Measurements from ENCODE around the gene CBX5.
A peak's percentile ranks its signal among the peaks of the same experiment; 100 is the strongest.
"Not testable (repeated sequence)": the region's sequence is repeated elsewhere in the genome, so short reads cannot be mapped to it uniquely, and the experiment has no call there.

Gene CBX5

DNA sequence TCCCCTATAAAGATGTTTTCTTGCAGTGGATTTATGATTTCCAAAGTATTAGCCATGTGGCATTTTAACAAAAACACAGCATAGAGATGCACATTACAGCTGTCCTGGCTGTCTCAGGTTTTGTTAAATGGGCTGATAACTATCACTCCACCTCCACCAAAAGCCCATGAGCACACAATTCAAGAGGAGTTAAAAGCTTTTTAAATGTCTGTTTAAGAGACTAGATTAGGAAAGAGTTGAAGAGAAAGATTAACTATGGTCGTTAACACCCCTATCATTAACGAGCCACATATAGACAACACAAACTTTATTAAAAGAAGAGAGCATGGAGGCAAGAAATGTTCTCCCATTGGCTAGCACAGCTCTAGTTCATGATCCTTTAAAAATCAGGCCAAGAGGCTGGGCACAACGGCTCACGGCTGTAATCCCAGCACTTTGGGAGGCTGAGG is 14.5 kb downstream of the CBX5 start:
- no peak for DNase-seq (ENCODE audit: low read depth in 2 of 2)

DNA sequence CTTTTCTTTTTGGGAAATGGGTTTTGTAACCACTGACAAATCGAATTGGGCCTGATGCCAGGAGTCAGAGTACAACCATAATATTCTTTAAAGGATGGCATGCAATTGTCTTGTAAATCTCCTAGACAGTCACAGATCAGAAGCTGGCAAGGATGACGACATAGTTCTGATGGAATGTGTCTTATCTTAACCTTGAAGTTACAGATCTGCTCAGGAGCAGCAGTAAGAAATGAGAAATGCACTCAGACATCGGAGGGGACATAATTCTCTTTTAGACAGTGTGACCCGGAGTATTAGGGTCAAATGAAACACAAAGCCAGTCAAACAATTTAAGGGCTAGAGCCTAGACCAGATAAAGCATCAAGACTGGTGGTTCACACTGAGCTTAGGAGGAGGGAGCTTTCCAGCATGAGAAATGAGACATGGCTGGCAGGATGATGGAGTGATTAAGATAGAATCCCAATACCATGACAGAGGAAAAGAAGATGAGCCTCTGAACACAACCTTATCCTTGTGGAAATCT is 17.5 kb downstream of the CBX5 start:
- DNase-seq (ENCODE audit: low read depth in 2 of 2), result no peak

DNA sequence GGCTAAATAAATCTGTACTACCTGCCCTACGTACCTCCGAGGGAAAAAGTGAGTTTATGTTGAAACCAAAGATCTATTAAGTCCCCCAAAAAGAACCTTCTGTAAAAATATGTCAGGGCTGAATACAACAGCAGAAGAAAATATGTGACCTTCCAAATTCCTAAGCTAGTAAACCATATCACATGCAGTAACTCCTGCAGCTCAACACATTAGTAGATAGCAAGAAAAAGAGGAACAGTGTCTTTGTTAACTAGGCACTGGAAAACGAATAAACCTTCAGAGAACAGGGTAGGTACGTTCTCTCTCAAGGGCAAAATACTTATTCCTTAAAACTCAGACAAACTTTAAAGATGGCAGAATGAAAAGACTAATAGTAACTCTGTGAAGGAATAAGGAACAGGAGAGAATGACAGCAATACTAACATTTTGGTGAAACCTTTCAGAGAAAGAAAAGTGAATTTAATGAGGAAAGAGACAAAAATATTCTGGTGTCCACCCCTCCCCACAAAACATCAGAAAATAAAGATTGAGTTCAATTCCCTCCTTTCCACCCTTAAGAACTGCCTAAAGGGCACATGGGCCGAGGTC is 18.0 kb downstream of the CBX5 start:
- DNase-seq (ENCODE audit: low read depth in 2 of 2), result no peak

DNA sequence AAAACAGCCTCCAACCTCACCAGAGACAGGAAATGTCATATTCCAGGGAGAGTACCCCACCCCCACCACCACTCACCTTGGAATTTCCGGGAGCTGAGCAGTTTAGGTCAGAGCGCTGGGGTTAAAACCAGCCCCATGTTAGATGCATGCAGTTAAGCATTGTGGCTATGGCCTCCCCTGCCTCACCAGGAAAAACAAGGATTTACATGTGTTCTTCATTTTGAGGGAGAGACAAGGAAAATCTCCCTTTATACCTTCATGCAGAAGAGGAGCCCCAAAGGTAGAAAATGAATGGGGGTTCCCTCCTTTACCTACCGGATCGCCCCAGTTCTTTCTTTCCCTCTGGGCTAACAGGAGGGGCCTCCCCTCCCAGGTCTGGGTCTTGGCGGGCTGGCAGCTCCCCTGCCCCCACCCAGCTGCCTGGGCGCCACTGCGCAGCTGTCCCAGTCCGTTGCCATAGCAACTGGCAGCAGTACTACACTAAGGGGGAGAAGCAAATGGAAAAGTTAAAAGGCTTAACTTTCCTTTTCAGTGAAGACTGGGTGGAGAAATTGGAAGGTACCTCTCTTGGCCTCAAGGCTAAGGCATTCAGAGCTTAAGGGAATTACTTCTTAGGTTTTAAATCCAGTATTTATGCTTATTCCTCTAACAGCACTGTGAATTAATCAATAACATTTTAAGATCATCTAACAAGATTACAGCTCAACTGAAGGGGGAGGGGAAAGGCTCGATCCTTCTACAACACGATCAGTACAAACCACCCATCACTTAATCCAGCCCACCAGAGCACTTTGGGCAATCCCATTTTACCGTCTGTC is 20.5 kb downstream of the CBX5 start:
- peak in 1 of 2 donors; percentile 18 for DNase-seq (ENCODE audit: low read depth in 2 of 2)

DNA sequence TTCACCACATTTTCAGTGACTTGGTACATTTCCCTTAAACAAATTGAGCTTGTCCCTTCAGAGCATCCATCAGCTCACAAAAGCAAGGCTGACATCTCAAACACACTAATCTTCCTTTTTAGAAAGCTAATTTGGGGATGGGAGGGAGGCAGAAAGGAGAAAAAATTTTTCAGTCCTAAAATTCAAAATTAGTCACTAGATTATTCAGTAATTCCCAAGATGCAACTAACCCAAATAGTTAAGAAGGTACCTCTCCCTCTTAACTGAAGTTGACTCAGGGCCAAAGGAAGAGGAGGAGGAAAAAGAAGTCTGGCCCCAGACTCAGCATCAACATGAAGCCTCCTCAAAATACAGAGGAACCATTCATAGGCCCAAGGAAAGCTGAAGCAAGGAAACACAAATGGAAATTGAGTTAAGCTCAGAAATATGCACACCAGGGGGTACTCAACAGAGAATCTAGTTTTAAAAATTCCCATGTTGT is 21.7 kb downstream of the CBX5 start:
- no peak for DNase-seq (ENCODE audit: low read depth in 2 of 2)

DNA sequence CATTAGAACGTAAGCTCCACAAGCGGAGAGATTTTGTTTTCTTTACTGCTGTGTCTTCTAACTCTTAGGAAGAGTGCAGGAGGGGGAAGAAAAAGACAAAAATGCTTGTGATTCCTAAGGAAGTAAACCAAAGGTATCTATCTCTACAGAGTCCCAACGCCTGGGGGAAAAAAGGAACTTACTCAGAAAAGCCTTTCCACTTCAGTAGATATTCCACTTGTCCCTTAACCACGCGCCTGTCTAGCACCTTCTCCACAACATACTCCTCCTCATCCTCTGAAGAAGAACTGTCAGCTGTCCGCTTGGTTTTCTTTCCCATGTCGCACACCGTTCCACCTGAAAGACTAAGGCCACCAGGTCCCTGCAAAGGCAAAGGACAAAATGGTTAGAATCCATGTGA is 22.6 kb downstream of the CBX5 start:
- no peak for DNase-seq (ENCODE audit: low read depth in 2 of 2)

DNA sequence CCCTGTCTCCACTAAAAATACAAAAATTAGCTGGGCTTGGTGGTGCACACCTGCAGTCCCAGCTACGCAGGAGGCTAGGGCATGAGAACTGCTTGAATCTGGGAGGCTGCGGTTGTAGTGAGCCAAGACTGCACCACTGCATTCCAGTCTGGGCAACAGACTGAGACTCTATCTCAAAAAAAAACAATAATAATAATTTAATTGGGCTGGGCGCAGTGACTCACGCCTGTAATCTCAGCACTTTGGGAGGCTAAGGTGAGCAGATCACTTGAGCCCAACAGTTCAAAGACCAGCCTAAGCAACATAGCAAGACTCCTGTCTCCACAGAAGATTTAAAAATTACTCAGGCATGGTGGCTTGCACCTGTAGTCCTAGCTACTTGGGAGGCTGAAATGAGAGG is 26.7 kb downstream of the CBX5 start:
- no peak for DNase-seq (ENCODE audit: low read depth in 2 of 2)

DNA sequence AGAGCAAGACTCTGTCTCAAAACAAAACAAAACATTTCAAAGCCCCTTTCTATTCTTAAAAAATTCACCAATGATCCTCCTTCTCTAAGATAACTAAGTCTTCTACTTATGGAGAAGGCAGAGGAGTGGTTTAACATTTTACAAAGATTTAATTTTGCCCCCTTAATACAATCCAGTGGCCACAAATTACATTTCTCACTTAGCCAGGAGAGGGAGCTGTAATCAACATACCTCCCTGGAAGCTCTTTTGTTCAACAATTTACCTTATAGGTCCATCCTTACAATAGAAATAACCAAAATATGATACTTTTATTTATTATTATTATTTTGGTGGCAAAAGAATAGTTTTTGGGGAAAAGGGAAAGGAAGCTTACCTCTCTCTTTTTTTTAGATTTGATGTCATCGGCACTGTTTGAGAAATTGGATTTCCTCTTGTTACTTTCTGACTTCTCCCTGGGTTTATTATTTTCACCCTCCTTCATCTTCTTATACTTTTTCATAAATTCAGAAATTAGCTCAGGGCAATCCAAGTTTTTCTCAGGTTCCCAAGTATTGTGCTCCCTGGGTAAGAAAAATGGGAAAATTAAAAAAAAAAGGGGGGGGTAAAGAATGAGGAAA is 28.1 kb downstream of the CBX5 start:
- no peak for DNase-seq (ENCODE audit: low read depth in 2 of 2)

DNA sequence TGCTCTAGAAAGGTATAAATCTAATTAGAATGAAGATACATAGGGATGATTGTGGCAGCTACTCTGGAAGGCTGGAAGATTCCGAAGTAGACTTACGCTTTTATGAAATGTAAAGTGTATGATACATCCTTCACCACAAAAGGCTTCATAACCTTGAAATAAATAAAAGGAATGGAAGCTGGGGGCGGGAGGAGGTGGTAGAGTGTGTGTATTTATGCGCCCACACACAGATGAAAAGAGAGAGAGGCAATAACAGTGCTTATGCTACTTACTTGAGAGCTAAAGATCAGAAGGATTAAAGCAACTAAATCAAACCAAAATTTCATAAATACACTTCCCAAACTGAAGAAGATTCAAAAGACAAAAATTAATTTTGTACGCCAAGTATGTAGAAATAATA is 30.4 kb downstream of the CBX5 start:
- no peak for DNase-seq (ENCODE audit: low read depth in 2 of 2)

DNA sequence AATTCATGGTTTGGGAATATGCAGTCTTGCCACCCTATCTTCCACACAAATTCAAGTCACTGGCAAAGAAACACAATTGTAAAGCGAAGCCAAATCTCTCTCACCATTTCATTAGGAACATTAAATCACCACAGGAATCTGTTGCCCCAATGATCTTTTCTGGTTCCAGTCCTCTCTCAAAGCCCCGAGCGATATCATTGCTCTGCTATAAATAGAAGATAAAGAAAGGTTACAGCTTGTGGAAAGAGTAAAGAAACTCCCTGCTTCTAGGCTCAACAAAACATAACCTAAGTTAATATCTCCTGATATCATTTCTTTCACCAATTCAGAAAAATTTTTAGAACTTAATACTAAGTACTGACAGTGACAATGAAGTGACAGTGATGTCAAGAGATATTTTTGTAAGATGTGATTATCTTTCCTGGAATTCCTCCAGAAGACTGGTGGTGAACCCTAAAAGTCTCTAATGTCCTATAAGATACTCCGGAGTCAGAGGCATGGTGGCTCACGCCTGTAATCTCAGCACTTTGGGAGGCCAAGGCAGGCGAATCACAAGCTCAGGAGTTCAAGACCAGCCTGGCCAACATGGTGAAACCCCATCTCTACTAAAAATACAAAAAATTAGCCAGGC is 33.8 kb downstream of the CBX5 start:
- DNase-seq (ENCODE audit: low read depth in 2 of 2), result no peak

DNA sequence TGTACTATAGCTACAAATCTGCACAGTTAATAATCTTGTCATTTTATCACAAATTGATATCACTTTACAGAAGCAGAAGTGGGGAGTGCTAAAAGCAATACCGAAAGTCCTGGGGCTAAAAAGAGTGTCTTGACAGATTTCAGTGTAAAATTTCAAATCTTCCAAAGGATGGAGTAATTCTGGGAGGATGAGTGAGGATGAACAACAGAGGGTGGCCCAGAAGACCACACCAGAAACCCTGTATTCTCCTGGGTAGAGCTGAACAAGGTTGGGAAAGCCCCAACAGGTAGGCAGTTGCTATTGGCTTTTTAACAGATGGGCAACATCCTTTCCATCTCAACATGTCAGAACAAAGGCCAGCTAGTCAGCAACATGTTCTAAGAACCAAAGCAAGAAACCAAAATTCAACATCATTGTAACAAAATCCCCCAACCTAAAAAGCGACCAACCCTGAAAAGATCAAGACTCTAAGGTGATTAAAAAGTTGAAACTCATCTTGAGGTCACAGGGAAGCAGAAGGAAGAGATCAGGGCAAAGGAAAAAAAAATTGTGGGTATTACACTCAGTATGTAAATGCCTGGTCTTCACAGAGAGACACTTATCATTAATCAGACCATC is 38.8 kb downstream of the CBX5 start:
- DNase-seq (ENCODE audit: low read depth in 2 of 2), result no peak

DNA sequence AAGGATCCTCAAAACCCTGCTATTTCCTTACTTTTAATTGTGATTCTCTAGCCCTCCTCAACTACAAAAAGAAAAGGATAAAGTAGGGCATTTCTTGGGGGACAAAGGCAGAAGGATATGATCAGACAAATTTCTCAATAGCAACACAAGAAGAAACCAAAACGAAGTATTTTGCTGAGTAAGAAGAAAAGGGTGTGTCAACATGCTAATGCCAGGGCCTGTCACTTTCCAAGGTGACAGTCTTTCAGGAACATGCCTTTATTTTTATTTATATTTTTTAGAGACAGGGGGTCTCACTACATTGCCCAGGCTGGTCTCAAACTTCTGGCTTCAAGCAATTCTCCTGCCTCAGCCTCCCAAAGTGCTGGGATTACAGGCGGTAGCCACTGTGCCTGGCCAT is 39.8 kb downstream of the CBX5 start:
- DNase-seq (ENCODE audit: low read depth in 2 of 2), result no peak

DNA sequence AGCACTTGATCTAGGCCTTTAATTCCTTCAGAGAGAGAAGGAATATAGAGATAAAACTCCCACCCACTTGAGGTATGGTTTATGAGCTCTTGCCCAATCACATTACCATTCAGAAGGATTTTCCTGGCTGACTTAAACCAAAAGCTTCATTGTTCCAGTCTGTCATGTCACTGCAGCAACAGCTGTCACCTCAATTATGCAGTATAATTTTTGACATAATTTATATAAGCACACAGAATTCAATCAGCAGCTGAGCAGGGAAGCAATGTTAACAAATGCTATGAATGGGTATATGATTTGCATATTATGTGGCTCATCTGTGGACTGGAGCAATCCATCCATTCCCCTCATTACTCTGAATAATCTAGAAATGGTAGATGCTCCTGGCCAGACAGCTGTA is 40.3 kb downstream of the CBX5 start:
- DNase-seq (ENCODE audit: low read depth in 2 of 2), result no peak

DNA sequence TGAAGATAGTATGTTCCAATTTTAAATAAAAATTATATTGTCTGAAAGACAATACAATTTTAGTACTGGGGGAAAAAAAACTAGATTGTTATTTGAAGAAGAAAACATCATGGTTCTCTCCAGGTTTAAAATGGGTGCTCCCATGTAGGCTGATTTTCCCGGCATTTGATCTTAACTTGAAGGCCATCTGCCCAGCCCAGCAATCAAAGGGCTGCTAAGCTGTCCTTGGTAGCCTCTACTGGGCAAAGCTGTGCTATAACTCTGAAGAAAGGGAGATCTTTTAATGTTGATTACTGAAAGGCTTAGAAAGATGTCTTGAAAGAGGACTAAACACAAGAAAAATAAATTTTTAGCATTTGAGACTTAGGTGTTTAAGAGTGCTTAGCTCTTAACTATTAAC is 41.4 kb downstream of the CBX5 start:
- DNase-seq (ENCODE audit: low read depth in 2 of 2), result no peak

DNA sequence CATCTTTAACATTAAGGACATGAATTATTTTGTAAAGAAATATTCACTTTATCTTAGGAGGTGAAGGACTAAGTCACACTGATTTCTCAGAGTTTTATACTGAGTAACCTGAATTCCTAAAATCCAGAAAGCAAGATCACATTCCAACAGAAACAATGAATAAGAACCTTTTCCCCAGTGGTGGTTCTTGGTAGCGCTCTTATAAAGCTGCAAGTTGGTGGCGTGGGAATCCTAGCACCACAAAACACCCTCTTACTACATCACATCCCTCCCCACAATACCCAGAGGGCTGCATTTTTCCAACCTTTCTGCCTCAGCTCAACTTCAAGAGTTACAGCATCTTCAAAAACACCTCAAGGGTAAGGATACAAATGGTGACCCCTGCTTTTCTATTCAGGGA is 47.1 kb downstream of the CBX5 start:
- no peak for DNase-seq (ENCODE audit: low read depth in 2 of 2)

DNA sequence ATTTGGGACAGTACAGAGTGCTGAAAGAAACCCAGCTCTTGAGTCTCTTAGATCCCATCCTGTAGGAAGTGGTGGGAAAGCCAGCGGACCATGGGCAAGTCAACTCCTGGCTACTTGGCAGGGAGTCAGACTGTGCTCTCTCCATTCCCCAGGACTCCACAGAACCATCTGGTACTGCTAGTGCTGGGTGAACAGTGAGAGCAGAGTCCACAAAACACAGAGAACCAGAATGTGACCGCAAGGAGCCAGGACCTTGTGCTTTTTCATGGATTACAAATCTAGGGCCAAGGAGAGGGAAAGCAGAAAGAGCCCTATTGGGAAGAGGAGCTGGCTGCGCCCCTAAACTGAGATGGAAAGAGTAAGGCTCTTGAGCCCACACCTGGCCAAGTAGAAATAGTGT is 48.7 kb downstream of the CBX5 start:
- DNase-seq (ENCODE audit: low read depth in 2 of 2), result not testable (repeated sequence)

DNA sequence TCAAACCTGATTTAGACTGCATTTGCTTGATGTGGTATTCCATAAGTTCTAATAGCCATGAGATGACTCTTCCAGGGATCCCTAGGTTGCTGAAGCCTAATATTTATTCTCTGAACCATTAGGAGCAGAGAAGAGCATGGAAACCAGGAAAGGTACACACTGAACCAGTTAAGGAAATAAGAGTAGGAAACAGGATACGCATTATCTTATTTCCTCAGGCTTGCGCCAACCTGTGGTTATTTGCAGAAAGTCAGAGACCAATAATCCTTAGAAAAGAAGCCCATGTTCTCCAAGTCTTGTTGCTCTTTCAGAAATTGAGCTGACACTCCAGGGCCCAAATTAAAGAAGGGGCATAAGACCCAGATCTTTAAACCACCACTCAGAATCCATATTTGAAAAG is 49.4 kb downstream of the CBX5 start:
- DNase-seq (ENCODE audit: low read depth in 2 of 2), result no peak

DNA sequence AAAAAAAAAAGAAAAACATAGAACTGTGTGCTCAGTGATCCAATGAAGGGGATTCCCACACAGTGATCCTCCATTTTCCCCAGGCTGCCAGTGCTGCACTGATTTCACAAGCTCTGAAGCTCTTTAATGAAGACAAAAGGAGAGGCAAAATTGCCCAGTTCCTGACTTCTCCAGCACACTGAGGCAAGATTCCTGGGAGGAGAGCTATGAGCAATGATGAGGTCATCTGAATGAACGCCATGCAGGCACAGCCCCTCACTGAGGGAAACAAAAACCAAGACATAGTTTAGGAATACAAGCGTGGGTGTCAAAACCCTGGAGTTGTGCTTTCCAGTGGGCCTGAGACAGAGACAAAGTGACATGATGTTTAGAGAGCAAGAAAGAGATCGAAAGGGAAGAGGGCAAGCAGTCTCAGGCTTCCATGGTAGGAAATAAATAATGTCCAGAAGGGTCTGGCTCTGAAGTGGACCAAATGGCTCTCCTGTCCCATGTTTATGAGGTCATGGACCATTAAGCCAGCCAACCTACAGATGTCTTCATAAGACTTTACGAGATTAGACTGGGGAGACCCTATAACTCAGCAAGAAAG is 50.2 kb downstream of the CBX5 start:
- DNase-seq (ENCODE audit: low read depth in 2 of 2), result no peak

DNA sequence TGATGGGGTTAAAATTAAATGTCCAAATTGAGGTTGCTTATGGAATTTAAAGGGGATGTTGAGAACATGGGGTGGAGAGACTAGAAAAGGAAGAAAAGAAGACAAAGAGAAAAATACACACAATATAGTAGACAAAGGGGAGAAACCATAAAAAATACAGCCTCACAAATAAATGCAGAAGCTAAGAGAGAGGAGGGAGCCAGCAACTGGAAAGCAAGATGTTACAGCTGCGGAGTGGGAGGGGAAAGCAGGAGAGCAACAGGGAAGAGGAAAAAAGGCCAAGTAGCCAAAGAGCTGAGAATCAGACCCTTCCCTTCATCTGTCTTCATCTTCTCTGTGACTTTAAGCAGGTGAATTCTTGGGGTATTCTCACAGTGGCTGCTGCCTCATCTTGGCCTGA is 51.5 kb downstream of the CBX5 start:
- DNase-seq (ENCODE audit: low read depth in 2 of 2), result no peak

DNA sequence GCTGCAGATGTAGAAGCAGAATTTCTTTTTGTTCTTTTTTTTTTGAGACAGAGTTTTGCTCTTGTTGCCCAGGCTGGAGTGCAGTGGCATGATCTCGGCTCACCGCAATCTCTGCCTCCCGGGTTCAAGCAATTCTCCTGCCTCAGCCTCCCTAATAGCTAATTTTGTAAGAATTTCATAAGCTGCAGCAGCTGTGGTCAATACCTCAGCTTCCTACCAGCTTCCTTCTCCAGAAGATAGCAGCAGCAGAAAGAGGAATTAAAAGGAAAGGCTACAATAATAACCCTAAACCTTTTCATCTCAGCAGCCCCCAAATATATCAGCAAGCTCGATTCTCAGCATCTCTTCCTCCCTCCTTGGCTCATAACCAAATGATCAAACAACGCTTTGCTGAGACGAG is 52.0 kb downstream of the CBX5 start:
- not testable (repeated sequence) for DNase-seq (ENCODE audit: low read depth in 2 of 2)

DNA sequence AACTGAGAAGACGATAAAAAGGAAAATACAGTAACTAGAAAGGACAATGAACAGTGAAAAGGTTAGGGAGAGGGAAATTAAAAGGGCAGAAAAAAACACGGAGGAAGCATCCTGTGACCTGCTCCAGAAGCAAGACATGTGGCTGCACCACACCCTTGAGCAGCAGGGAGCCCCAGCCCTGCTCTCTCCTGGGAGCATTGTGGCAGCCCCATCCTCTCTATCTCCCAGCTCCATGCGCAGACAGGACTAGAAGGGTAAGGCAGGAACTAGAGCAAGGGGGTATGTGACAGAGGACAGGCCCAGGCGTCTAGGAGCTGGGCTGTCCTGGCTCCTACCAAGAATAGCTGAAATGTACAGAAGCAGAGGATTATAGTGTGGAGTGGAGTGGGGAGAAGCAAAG is 52.5 kb downstream of the CBX5 start:
- no peak for DNase-seq (ENCODE audit: low read depth in 2 of 2)

DNA sequence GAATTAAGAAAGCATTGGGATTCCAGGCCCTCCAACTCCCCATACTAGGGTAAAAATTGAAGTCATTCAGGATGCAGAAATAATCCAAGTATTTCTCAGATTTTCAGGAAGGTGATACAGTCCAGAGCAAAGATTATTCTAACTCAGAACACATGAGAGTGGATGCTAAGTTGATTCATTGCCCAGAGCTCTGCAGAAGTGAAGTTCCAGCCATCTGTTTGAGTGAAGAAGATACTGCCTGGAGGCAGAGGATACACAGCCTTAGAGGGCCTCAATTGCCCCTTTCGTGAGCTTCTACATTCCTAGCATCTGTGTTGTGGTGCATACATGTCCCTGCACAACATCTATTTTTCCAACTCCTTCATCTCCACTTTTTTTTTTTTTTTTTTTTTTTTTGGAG is 54.3 kb downstream of the CBX5 start:
- no peak for DNase-seq (ENCODE audit: low read depth in 2 of 2)

All from stimulated activated CD4-positive, alpha-beta T cell treated with anti-CD3 and anti-CD28 coated beads, Interleukin-15, amount 100 ng/mL, for 48 hours (primary cell).